Measurements from ENCODE around the gene FANCG.

DNA sequence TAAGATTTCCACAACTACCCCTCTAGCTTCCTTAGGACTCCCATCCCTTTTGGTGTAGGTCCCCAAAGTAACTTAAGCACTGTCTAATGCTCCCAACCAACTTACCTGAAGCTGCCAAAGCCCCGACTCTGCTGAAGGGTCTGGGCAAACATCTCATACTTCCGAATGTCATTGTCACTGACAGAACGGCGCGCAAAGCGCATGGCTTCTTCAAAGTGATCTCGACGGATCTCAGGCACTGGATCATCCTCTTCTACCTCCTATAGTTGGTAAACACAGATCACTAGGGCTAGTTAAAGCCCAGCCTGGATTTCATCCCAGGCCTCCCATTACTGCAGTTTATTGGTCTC lies 22.5 kb downstream of the FANCG start:
- TF ChIP-seq, protein P1, sequence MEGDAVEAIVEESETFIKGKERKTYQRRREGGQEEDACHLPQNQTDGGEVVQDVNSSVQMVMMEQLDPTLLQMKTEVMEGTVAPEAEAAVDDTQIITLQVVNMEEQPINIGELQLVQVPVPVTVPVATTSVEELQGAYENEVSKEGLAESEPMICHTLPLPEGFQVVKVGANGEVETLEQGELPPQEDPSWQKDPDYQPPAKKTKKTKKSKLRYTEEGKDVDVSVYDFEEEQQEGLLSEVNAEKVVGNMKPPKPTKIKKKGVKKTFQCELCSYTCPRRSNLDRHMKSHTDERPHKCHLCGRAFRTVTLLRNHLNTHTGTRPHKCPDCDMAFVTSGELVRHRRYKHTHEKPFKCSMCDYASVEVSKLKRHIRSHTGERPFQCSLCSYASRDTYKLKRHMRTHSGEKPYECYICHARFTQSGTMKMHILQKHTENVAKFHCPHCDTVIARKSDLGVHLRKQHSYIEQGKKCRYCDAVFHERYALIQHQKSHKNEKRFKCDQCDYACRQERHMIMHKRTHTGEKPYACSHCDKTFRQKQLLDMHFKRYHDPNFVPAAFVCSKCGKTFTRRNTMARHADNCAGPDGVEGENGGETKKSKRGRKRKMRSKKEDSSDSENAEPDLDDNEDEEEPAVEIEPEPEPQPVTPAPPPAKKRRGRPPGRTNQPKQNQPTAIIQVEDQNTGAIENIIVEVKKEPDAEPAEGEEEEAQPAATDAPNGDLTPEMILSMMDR (IDR thresholded peaks at IDR 0.05; ENCODE audit: borderline replicate concordance, extremely low read depth, low read length, poor library complexity, severe bottlenecking), result no peak
- TF ChIP-seq EZH2 (IDR thresholded peaks at IDR 0.05; ENCODE audit: borderline replicate concordance, low read depth, low read length, severe bottlenecking), result no peak

Data from DND-41 (cell line).